ENCODE results near the gene DARS1.
"Not testable (repeated sequence)": the region's sequence is repeated elsewhere in the genome, so short reads cannot be mapped to it uniquely, and the experiment has no call there.

Gene DARS1

GRCh38 chr2:135882415-135882814 lies 103.0 kb downstream of the DARS1 start:
- DNase-seq (ENCODE audit: low spot score), result no peak

DNA sequence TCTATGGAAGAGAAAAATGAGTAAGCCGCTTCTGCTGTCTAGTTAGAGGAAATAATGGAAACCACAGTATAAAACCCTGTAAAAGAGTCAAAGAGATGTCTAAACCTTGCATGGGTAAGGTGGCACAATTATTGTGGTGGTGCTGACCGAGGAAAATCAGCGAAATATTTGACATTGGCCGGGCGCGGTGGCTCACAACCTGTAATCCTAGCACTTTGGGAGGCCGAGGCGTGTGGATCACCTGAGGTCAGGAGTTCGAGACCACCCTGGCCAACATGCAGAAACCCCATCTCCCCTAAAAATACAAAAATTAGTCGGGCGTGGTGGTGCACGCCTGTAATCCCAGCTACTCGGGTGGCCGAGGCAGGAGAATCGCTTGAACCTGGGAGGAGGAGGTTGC lies 108.7 kb downstream of the DARS1 start:
- not testable (repeated sequence) for DNase-seq (ENCODE audit: low spot score)

DNA sequence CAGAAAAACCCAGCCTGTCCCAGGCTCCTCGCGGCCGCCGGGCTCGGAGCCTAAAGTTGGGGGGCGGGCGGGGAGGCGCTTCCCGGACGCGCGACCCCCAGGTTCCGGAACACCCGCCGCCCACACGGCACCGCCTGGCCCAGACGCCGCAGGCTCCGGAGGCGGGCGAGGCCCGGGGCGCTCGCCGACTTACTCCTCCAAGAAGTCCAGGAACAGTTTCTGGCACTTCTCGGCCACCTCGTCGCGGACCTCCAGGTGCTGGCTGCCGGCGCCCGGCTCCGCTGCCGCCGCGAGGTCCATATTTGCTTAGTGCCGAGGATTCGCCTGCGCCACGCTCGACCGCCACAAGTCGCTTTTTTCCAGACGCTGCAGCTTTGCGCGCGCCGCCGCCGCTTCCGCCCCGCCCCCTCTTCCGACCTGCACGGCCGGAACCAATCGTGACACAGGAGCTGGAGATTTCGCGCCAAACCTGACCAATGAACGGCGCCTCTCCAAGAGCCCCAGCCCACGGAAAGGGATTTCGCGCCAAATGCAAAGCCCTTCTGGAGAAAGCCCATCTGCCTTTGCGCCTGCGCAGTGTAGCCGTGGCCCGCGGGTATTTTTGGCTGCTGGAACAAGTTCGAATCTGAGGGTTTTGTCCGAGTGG lies 109.2 kb downstream of the DARS1 start, which contains the start of gene MCM6:
Gene MCM6, minus strand, starts transcription at position 378 of the 646 bp plus-strand sequence. Its CDS starts 78 bp downstream, at position 300.
- peak; percentile 93 for DNase-seq (ENCODE audit: low spot score)

DNA sequence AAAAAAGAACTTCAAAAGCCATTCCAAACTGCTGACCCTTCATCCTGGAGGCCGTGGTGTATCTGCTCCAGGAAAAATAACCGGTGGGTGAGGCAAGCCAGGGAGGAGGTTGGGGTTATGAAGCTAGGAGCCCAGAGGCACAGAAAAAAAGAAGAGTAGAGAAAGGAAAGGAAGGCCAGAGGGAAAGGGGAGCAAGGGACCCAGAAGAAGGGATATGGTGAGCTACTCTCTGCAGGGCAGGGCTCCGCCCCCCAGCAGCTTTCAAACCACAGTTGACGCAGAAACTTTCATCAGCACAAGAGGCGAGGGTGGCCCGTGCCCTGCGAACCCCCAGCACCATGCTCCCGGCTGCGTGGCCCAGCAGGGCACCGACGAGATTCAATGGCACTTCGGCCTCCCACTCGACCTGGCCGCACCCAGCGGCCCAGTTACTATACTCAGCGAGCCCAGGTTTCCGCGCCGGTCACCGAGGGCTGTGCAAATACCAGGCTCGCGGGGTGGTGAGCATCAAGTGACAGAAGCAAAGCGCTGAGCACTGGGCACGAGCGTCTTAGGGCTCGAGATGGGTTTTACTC lies 109.8 kb downstream of the DARS1 start:
- peak; percentile 33 for DNase-seq (ENCODE audit: low spot score)

DNA sequence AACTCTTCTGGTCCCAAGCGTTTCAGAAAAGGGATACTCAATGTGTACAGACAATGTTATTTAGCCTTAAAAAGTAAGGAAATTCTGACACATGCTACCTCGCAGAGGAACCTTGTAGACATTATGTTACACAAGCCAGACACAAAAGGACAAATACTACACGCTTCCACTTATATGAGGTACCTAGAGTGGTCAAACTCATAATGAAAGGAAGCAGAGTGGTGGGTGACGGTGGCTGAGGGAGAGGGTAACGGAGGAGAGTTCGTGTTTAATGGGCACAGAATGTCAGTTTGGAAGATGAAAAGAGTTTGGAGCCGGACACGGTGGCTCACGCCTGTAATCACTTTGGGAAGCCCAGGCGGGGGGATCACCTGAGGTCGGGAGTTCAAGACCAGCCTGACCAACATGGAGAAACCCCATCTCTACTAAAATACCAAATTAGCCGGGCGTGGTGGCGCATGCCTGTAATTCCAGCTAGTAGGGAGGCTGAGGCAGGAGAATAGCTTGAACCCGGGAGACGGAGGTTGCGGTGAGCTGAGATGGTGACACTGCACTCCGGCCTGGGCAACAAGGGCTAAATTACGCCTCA lies 110.6 kb downstream of the DARS1 start:
- DNase-seq (ENCODE audit: low spot score), result no peak

DNA sequence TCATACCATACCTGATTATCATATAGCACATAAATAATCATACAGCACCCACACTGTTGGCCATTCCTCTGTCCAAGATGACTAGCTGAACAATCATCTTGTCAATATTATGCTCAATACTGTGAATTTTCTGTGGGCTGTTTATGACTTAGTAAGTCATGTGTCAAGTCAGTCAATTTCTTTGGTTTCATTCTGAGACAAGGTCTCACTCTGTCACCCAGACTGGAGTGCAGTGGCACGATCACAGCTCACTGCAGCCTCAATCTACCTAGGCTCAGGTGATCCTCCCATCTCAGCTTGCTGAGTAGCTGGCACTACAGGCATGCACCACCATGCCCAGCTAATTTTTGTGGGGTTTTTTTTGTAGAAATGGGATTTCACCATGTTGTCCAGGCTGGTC lies 114.9 kb downstream of the DARS1 start:
- DNase-seq (ENCODE audit: low spot score), result no peak

DNA sequence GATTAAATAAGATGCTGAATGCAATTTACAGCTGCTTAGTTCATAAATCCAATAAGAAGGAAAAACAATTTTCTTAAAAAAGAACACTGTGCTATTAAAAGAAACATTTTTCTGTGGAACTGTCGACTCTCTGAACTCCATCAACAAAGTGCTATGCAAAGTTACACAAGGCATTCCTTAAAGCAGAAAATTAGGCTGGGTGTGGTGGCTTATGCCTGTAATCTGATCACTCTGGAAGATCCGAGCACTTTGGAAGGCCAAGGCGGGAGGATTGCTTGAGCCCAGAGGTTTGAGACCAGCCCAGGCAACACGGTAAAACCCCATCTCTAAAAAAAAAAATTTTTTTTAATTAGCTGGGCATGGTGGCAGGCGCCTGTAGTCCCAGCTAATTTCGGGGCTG lies 122.2 kb downstream of the DARS1 start:
- no peak for DNase-seq (ENCODE audit: low spot score)

DNA sequence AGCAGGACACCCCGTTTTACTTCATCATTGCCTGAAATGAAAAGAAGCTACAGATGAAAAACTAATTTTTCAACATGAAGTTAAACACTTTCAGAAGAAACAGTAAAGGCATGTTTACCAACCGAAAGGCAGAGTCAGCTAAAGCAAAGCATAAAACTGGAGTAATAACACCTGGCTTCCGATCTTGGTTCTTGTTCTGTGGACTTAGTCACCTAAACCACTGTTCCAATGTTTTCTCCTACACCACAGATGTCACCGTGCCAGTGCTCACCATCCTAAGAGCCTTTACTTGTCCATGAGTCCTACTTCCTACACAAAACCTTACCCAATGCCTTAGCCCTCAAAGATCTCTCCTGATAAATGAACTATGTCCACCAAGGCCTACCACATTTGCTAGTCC lies 122.7 kb downstream of the DARS1 start:
- DNase-seq (ENCODE audit: low spot score), result no peak

All from hematopoietic multipotent progenitor cell treated with erythropoietin and hydrocortisone succinate and interleukin-3 and kit ligand, for 15 days (in vitro differentiated cells).